HG03135 (cell line): Measurements from ENCODE around the gene SYTL2.
"Not testable (repeated sequence)": the region's sequence is repeated elsewhere in the genome, so short reads cannot be mapped to it uniquely, and the experiment has no call there.

Experiments
- ATAC-seq: cut with Tn5 transposase; IDR thresholded peaks from one replicate; pipeline ENCODE4 v1.9.1; 2021; ENCODE audit warnings: mild to moderate bottlenecking, moderate library complexity; ENCODE audit not compliant: unreplicated experiment

SYTL2 gene

DNA sequence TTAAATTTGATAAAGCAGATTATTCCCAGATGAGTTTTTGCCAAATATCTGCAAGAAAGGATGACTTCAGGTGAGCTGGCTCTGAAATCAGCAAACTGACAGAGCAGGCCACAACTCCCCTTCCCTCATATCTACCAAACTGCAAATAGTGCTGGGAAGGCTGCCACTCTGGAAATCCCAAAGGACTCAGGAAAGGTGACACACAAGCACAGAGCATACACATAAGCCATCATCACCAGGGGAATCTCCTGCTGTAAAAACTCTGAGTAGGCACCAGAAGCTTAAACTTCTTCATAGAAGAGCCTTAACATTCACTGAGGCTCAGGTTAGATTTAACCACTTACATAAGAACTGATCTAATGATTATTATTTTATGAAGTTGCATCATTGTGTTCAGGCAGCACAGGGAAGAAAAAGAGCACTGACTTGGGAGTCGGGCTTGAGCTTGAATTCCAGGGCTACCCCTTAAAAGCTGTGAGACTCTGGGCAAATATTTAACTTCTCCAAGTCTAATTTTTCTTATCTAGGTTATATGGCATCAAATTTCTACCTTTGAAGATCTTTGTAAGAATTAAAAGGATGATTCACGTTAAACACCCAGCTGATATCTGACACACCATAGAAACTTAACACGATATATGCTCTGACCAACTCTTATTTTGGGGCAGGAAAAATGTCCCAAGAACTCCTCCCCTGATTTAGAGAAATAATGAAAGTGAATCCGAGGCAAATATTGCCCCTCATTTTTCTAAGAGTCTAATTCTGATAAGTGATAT lies 15.0 kb downstream of the SYTL2 start:
- no peak for ATAC-seq

DNA sequence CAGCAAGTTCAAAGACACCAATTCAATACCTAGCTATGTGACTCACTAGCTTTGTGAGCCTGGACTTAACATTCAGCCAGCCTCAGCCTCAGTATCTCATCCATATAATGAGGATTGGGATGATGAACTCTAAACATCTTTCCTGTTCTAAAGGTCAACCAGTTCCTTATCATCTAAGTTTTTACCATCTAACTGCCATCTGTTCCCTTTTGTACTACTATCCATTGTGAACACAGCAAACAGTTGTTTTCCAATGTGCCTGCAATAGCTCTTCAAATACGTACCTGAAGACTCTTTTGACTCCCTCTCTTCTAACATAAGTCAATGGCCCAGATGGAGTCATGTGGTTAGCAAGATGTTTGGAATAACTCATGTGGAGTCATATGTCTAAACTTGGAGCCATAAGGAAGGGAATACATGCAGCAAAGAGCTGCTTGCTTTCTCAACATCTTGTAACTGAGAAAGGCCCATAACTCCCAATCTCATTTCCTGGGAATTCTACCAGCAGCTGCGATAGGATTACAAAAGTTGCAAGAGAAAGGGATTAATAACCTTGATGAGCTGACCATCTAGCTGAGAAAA lies 19.4 kb downstream of the SYTL2 start:
- ATAC-seq, result no peak

DNA sequence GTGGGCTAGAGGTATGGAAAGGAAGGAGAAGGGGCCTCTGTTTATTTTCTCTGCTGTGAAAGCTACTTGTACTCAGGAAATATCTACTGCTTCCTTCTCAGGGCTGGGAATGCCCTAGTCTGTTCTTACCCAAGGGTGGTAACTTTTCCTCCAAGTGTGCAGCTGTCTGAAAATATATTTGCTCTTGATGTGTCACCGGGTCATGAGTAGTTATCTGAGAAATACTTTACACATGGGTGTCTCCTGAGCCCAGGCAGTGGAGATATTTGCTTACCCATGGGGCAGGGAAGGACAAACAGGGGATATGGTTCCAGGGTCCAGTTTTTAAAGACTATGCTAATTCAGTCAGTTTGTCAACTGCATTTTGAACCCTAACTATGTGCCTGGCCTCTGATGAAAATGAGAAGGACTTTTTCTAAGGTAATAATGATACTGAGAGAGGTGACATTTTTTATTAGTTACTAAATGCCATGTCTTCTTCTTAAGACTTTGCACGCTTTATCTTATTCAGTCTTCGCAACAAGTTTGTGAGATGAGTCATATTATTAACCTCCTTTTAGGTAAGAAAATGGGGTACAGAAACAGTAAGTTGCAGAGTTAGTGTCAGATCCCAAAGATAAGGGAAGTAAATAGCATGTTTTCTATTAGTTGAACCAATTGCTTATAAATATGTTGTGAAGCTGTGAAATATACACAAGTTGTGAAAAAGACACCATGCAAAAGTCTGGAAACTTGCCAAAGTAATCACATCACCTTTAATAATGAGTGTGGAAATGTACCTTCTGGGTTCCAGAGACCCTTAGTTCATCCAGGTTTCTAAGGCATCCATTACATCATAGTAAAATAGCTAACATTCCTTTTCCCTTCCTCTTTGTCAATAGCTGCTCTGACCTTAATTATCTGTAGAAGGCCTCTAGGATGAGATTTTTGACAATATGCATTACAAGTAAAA lies 22.9 kb downstream of the SYTL2 start:
- ATAC-seq, result no peak

DNA sequence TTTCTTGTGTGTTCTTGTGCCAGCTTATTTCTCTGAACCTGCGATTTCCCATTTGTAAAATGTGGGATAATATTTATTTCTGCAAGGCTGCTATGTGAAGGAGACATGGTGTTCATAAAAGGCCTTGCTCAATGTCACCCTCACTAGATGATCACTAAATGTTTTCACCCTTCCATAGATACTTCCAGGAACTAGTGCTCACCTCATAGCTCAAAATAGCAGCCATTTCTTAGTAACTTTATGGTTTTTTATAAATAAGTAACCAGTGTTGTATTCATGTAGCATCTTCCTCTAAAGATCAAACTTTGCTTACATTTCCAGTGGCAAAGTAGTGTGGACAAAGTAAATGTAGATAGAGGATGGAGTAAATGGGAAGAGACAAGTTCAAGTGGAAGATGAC lies 23.8 kb downstream of the SYTL2 start:
- no peak for ATAC-seq

DNA sequence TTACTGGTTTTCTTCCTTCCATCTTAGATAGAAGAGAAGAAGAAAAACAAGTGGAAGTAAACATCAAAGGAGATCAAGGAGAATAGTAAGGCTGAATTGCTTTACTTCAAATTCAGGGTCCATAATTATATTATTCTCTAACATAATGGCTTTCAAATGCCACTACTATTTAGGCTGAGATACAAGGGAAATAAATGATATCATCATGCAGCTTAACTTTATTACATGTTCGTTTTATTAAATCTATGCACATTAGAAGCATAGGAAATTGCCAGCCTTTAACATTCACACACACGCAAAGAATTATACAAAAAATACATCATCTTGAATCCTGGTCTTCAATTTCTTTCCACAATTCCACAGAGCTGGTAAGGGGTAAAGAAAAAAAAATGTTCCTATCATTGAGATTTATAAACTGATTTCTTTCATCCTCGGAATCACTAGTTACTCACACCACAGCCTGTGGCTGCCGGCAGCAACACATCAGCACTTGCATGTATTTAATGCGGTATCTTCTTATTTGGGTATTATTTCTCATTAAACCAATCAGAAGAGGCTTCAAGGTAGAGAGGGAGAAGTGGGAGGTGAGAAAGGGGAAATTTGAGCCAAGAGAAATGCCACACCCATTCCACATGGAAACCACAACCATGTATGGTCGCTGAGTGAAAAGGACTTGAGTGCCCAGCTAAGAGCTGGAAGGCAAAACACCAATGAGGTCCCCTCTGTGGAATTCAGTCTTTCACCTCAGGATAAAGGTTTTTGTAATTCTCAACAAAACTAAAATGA lies 26.3 kb downstream of the SYTL2 start:
- ATAC-seq, result no peak

DNA sequence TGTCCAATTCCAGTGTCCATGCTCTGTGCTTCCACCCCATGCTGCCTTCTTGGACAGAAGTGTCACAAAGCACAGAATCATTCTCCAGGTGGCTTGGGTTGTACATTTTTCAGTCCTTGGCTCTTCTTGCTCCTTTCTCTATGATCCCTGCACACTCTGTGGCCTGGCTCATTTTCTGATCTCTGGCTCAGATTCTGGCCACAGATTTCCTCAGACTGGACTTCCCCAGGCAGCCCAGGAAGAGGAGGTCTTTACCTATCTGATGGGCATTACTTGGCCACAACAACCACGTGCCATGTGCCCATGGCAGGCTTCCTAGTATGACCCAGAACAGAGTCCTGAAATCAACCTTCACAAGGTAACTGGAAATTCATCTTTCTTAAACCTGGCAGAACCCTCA lies 27.2 kb downstream of the SYTL2 start:
- ATAC-seq, result no peak

DNA sequence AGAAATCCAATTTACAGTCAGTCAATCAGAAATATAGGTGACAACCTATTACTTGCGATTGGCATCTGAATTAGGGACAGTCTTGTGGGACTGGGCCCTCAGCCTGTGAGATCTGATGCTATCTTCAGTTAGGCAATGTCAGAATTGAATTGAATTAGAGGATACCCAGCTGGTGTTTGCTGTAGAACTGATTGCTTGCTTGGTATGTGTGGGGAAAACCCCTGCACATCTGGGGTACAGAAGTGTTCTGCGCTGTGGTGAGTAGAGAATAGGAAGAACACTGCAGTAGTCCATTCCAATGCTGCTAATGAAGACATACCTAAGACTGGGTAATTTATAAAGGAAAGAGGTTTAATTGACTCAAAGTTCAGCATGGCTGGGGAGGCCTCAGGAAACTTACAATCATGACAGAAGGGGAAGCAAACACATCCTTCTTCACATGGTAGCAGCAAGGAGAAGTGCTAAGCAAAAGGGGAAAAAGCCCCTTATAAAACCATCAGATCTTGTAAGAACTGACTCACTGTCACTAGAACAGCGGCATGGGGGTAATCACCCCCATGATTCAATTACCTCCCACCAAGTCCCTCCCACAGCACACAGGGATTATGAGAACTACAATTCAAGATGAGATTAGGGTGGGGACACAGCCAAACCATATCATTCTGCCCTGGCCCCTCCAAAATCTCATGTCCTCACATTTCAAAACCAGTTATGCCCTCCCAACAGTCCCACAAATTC lies 30.0 kb downstream of the SYTL2 start:
- not testable (repeated sequence) for ATAC-seq

DNA sequence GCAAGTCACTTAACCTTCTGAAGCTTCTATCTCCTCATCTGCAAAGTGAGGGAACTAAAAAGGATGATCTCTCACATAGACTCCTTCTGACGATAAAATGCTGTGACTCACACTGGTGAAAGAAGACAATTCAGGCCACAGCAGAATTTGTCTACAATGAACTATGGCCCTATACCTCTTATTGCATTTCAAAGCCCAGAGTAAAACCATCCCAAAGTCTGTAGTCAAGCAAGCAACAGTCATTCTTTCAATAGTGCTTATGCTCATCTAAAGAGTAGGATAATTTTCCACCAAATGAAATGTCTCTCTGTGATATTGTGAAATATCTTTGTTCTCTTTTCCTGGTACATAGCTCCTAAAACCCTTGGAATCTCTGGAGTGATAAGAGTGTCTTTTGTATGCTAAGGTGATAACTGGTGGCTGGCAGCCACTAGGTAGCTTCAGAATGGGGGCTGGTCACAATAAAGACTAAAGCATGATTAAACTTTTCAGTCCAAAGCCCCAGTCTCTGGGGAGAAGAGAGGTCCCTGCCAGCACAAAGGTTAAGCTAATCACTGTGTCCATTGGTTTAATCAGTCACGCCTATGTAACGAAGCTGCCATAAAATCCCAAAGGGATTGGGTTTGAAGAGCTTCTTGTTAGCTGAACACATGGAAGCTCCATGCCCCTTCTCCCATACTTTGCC lies 30.8 kb downstream of the SYTL2 start:
- no peak for ATAC-seq

DNA sequence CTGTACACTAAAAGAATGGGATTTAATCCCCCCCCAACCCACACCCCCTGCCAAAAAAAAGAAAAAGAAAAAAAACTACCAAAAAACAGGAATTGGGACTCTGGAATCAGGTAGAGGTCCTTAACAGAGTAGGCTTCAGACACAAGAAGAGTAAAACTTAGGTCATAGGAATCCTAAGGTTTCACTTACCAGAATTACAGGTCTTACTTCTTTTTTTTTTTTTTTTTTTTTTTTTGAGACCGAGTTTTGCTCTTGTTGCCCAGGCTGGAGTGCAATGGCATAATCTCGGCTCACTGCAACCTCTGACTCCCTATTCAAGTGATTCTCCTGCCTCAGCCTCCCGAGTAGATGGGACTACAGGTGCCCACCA lies 33.4 kb downstream of the SYTL2 start:
- not testable (repeated sequence) for ATAC-seq

DNA sequence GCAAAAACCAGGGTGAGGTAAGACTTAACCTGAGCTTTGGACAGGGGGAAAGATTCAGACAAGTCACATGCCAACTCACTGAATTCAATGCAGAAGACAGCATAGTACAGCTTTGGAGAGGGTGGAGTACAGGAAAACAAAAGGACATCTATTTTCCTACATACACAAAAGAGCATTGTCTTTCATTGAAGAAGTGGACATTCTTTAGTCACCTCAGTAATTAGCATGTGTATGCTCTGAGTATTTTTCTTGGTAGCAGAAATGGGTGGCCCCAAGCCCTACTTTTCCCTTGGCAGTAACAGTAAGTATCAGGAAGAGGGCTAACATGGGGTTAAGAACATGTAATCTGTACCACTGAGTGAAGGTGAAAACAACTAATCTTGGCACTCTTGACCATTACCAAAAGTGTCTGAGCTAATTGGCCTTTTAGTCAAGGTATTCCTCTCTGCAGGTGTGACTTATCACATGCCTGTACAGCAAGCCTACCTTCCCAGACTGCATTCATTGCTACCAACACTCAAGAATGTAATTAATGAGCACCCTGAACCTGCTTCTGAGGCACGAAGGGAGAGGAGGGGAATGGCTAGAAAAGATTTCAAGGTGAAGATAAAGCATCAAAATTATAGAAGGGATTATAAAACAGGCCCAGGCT lies 33.9 kb downstream of the SYTL2 start:
- no peak for ATAC-seq

DNA sequence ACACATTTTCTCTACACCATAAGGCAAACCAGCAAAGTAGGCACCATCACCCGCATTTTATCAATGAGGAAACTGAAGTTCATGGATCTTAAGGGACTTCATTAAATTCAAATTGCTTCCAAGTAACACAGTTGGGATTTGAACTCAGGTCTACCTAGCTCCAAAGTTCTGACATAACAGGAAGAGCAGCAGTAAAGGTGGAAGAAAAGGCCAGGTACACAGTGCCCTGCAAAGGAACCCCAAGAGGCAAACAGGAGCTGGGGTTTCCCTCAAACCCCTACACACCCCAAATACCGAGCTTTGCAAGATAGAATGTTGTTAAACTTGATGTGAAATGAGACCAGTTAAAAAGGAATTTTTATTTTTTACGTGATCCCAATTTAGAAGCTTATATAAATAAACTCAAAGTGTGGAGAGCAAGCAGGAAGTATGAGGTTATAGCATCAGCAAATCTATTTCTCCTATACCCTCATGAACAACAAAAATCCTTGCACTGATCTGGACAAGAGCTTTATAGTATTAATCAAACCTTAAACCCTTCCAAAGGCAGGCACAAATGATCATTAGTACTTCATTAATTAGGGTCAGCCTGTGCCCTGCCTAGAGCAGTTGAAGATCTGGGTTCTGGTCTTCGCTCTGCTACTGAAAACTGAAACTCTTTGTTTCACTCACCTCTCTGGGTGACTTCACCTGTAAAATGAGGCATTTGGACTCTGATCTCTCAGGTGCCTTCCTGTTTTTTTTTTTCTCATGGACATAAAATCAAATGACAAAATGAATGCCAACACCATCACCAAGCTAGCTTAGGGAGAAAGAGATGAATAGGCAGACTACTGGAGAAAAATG lies 36.5 kb downstream of the SYTL2 start:
- ATAC-seq, result no peak

DNA sequence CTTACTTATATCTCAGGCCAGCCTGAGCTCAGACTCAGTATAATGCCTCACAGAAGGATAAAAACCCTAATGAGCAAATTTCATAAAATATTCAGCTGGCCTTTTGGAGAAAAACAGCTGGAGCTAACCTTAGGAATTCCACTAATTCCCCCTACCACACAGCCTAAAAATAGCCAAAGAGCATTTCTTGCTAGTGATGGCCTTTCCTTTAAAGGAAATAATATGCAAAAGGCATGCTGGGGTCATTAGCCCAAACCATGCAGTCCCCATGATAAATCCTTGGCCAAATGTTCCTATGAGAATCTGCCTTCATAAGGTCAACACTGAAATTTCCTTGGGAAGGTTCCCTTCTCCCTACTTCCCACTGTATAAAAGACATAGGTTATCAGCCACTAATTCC lies 38.2 kb downstream of the SYTL2 start:
- no peak for ATAC-seq

DNA sequence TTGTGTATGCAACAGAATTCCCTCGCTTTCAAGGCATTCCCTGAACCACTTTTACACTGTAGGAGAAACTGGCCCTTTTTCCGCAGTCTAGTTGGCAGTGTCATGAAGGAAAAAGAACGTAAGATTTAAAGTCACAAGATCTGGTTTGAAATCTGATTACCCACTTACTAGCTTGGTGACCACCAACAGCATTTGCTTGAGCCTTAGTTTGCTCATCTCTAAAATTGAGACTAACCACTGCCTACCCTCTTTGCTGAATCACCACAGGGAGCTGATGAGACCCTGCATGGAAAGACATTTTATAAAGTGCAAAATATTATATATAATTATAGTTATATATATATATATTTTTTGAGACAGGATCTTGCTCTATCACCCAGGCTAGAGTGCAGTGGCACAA lies 39.4 kb downstream of the SYTL2 start:
- no peak for ATAC-seq

DNA sequence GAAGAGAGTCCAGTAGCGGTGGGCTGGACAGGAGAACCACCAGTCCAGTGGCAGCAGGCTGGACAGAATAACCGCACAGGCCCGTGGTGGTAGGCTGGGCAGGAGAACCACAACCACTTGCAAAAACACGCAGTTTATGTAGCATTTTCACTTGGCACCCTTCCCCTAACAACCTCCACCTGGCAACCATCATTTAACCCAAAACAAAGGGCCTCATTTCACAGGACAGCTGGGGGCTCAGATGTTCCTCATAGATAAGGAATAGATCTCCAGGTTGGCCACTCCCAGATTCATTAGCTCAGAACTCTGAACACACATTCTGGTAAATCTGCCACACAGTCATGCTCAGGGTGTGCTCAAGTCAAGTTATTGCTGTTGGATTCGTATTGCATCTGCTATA lies 41.2 kb downstream of the SYTL2 start:
- no peak for ATAC-seq

DNA sequence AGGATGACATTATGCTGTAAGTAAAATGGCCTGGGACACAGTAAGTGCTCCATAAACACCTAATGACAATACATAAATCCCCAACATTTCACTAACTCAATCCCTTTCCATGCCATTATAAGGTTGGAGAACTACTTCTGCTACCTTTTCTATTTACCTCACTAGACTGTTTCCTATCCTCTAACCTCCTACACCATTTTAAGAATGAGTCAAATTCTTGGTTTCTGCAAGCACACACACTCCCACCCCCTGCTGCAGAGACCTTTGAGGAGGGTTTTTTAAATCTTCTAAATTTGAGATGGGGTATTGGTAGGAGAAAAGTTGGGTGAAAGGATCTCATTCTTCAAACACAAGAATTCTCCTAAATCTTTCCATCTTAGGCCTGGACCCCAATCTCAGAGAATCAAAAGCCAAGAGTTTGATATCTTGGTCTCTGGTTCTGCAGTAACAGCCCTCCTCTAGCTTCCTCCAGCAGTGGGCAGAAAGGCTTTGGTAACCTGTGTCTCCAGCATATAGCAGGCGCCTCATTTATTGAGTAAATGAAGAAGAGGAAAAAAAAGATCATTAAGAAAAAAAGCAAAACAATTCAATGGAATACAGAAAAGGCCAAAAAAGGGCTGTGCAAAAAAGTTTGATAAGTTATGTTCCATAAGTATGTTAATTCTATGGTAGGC lies 42.3 kb downstream of the SYTL2 start:
- ATAC-seq, result no peak

DNA sequence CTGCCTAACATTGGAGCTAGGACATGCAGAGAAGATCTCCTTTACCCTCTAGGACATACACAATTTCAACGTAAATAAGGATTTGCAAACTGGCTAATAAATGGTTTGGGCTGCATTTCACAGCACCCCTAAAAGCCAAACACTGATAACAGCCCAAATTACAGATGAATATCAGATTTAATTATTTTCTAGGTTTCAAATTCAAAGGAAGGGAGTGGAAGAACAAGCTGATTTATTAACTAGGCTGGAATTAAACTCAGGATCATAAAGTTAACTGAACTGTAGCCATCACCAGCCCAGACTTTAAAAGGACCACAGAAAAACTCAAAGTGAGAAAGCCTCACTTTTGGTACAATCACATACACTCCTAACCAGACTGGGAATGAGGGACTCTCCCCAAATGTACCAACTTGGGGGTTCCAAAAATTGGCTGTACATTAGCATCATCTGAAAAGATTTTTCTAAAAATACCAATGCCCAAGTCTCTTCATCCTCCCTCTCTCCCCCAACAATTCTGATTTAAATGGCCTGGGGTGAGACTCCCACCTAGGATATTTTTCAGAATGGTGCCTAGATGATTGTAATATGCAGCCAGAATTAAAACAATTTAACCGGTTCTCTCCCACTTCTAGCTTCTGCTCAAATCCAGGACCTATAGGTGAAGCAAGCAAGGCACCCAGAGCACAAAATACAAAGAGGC lies 43.5 kb downstream of the SYTL2 start:
- no peak for ATAC-seq

DNA sequence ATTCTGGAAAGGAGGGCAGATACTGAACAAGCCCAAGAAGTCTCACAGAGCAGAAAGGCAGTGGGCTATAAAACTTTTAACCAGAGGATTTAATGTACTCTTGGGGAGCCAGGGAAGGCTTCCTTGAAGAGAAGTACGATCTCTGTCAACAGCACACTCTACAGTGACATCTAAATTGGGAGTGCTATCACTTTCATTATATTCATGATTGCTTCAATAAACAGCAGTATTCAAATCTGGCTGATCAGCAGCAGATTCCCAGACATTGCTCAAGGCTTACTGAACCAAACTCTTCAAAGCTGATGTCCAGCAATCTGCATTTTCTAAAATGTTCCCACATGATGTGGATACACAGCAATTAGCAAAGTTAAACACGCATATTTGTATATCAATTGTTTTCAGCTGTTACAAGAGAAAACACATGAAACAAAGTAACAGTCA lies 44.2 kb downstream of the SYTL2 start:
- ATAC-seq, result no peak
